NCI-H1105 (cell line): ENCODE measurements around the gene TRPM4.

Experiments
- DNase-seq: peaks from one replicate; lab custom pipeline; 2025; lab: John Stamatoyannopoulos, UW

Gene TRPM4

DNA sequence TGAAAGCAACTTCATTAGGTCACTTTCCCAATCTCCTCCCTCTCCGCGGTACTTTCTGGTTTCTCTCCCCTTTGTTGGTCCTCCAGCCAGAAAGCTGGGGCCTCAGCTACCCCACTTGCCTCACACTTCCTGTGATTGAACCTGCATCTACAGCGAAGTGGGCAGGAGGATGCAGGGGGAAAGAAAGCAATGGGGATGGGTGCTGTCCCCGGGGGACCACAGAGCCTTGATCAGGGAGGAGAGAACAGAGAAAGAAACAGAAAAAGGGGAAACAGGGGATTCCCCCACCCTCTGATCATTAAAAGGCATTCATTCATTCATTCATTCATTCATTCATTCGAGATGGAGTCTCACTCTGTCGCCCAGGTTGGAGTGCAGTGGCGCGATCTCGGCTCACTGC, 74.2 kb downstream of the TRPM4 start:
- no peak for DNase-seq

- DNase-seq, result no peak
Measured at GRCh38 chr19:49233163-49233562, 75.6 kb downstream of the TRPM4 start.

DNA sequence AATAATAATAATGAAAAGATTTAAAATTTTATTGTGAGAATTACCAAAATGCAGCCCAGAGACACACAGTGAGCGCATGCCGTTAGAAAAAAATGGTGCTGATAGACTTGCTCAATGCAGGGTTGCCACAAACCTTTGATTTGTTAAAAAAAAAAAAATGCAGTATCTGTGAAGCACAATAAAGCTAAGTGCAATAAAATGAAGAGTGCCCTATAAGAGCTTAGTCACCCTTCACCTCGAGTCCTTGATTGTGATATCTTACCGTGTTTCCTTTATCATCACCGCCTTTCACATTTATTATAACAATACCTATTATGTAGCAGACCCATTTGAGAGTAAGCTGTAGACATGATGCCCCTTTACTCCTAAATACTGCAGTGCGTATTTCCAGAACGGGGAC, 84.2 kb downstream of the TRPM4 start:
- DNase-seq, result no peak

DNA sequence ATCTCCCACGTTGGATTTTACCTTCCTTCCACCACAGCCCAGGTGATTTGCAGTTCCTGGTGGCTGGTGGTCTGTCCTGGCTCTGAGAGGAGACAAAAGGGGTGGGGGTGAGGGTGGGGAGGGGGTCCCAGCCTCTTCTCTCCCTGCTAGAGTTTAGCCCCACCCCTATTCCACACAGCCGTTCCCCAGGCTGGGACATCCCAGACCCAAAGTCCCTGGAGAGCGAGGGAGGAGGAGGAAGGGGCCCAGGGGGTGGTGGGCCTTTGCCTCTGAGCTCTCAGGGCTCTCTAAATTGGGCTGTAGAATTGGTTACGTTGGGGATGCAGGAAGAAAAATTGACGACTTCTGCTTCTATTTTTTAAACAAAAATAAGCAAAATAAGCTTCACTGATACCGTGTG, 85.5 kb downstream of the TRPM4 start:
- no peak for DNase-seq

DNA sequence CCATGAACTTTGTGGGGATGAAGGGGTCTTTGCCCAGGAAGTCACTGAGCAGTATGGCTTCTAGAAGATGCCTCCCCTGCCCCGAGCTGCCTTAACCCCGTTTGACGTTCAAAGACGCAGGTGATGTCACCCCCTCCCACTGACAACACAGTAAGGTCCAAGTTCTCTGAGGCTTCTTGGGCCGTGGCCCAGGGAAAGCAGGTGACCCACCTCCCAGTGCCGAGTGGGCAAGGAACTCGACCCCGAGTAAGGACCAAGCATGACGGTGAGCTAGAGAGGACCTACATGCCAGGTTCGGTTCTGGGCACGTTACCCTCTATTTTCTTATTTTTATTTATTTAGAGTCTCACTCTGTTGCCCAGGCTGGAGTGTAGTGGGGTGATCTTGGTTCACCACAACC, 86.1 kb downstream of the TRPM4 start:
- no peak for DNase-seq

DNA sequence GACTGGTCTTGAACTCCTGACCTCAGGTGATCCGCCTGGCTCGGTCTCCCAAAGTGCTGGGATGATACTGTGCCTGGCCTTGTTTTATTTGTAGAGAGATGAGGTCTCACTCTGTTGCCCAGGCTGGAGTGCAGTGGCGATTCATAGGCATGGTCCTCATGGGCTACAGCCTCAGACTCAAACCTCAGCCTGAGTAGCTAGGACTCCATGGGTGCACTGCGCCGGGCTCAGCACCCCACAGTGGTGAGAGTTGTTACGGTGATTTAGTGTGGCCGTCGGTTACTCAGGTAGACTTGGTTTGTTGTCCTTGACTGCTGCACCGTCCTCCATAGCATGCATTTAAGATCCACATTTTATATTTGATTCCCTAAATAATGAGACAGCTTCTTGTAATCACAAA, 86.7 kb downstream of the TRPM4 start:
- no peak for DNase-seq

DNA sequence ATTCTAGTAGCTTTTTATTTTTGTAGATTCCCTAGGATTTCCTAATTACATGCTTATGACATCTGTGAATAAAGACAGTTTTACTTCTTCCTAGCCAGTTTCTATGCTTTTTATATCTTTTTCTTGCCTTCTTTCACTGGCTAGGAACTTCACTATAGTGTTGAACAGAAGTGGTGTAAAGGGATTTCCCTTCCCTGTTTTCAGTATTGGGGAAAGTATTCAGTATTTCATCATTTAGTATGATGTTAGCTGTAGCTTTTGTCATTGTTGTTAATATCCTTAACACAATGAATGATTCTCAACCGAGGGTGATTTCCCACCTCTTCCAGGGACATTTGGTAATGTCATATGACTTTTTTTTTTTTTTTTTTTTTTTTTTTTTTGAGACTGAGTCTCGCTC, 90.1 kb downstream of the TRPM4 start:
- DNase-seq, result no peak

DNA sequence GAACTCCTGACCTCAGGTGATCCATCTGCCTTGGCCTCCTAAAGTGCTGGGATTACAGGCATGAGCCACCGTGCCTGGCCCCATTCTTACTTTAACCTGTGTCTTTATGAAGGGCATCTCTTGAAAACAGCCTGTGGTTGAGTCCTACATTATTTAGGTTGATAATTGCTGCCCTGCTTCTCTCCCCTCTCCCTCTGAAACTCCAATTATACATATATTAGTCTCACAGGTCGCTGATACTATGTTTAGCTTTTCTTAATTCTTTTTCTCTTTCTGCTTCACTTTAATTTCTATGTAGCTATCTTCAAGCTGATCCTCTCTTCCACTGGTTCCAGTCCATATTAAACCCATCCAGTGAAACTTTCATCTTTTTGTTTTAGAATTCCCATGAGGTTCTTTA, 92.3 kb downstream of the TRPM4 start:
- DNase-seq, result no peak

DNA sequence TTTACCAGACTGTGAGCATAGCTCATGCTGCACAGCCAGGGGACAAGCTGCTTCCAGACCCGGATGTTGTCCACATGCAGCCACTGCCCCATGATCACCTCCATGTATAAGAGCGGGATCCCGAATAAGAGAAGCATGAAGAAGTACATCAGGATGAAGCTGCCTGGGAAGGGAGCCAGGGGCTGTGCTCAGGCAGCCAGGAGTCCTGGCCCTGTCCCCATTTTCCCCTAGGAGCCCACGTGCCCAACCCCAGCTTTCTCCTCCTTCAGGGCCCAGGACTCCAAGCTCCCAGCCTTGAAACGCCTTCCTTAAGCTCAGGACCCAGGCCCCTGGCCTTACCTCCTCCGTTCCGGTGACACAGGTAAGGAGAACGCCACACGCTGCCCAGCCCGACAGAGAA, 98.1 kb downstream of the TRPM4 start:
- DNase-seq, result no peak

GRCh38 chr19:49256691-49257090, 99.1 kb downstream of the TRPM4 start:
- no peak for DNase-seq
